NCI-H128 (cell line): ENCODE measurements around the gene POLR2J3.
"Not testable (repeated sequence)": the region's sequence is repeated elsewhere in the genome, so short reads cannot be mapped to it uniquely, and the experiment has no call there.

Source experiments
- DNase-seq: peaks from one replicate; lab custom pipeline; 2025; ENCODE audit not compliant: unreplicated experiment; lab: John Stamatoyannopoulos, UW

POLR2J3 gene

GRCh38 chr7:102572261-102573239 lies at the start of gene POLR2J3:
TSS of gene POLR2J3 (minus strand) at chr7:102572583. CDS start at chr7:102572521, 62 bp downstream.
- DNase-seq: not testable (repeated sequence)

GRCh38 chr7:102618122-102618521 lies 45.7 kb upstream of the POLR2J3 start:
- DNase-seq: not testable (repeated sequence)

GRCh38 chr7:102616507-102617125 lies 44.2 kb upstream of the POLR2J3 start, which contains the start of gene RASA4:
TSS of gene RASA4 (minus strand) at chr7:102616756. CDS start at chr7:102616689, 67 bp downstream.
- DNase-seq: not testable (repeated sequence)

DNA sequence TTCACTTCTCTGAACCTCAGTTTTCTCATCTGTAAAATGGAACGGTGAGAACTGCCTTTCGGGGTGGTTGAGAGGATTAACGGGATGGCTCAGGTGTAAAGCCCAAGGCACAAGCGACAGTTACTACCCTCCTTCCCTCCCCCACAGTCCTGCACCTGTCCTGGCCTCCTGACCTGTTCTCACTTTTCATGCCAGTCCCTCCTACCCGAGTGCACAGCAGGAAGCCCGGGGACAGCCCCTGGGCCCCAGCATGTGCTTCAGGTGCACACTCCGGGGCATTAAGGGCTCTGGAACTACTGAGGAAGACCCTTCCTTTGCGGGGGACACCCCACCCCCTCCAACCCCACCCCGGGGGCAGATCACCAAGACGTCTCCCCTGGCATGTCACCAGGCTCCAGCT lies 43.5 kb upstream of the POLR2J3 start:
- not testable (repeated sequence) for DNase-seq

- not testable (repeated sequence) for DNase-seq
These were observed 42.5 kb upstream of the POLR2J3 start for GRCh38 chr7:102614873-102615272.

DNA sequence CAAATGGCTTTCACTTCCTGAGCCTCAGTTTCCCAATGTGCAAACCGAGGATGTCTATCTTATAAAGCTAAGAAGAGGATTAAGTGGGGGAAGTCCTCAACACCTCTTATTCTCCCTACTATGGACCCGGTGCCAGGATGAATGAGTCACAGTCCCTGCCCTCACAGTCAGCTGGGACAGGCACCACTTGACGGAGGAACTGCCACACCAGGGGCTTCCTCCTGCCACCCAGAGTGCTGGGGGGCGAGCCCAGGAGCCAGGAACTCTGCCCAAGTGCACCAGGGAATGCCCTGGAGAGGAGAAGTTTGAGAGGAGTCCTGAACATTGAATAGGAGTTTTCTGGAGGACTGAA lies 41.9 kb upstream of the POLR2J3 start:
- DNase-seq: not testable (repeated sequence)

GRCh38 chr7:102613575-102614345 lies 41.4 kb upstream of the POLR2J3 start:
- DNase-seq: not testable (repeated sequence)

DNA sequence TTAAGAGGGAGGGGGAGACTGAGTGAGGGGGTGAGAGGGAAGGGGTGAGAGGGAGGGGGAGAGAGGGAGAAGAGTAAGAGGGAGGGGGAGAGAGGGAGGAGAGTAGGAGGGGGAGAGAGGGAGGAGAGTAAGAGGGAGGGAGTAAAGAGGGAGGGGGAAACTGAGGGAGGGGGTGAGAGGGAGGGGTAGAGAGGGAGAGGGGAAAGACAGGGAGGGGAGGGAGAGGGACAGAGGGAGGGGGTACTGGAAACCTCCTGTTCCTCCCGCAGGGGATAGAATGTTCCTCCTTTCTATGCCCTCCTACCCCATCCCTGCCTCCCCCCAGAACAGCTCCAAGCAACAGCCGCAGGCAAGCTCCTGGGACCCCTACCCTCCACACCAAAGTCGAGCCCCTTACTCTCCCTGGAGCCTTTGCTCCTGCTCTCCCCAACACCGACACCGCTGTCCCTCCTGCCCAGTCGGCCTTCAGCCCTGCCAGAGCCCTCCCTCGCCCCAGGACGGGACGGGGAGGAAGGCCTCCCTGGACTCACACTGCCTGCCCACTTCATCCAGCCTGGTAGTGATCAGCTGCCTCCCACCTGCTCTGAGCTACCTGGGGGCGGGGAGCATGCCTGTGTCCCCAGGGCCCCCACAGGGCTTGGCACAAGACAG lies 39.4 kb upstream of the POLR2J3 start:
- DNase-seq: not testable (repeated sequence)

- DNase-seq: not testable (repeated sequence)
These were observed 38.8 kb upstream of the POLR2J3 start for GRCh38 chr7:102611013-102611674.

DNA sequence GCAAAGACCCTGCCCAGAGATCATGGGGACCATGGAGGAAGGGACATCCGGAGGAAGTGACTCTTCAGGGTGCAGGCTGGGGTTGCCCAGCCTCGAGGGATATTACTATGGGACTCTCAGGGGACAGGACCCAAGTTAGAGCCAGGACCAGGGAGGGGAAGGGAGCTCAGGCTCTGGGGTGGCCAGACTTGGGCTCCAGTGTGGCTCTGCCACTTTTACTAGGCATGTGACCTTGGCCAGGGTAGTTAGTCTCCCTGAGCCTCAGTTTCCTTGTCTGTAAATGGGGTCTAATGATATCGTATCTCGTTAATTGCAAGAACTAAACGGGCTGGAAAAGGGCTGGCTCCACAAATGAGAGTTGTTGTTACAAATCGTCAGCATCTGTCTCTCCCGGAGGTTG lies 38.1 kb upstream of the POLR2J3 start:
- DNase-seq: not testable (repeated sequence)

DNA sequence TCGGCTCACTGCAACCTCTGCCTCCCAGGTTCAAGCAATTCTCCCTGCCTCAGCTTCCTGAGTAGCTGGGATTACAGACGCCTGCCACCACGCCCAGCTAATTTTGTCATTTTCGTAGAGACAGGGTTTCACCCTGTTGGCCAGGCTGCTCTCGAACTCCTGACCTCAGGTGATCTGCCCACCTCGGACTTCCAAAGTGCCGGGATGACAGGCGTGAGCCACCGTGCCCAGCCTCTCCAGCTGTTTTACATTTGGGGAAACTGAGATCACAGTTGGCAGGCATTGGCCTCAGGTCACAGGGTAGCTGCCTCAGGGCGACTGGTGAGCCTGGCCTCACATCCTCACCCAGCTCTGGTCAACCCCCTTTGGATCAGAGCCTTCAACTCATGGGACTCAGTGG lies 37.4 kb upstream of the POLR2J3 start:
- DNase-seq: not testable (repeated sequence)

DNA sequence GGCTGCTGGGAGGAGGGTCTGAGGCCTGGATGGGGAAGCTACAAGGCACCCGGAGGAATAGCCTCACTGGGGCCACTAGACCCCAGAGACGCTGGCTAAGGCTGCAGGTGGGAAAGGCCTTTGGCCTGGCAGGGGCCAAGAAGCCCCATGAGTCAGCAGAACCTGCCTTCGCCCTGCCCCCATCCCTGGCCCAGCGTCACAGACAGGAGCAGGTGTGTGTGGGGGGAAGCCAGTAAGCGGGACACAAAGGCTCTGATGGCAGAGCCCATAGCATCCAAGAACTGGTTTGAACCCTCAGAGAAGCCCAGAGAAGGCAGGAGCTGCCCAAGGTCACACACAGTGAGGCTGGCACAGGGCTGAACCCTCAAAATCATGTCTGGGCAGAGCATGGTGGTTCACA lies 34.5 kb upstream of the POLR2J3 start:
- not testable (repeated sequence) for DNase-seq

GRCh38 chr7:102604431-102605145 lies 32.2 kb upstream of the POLR2J3 start:
- not testable (repeated sequence) for DNase-seq

DNA sequence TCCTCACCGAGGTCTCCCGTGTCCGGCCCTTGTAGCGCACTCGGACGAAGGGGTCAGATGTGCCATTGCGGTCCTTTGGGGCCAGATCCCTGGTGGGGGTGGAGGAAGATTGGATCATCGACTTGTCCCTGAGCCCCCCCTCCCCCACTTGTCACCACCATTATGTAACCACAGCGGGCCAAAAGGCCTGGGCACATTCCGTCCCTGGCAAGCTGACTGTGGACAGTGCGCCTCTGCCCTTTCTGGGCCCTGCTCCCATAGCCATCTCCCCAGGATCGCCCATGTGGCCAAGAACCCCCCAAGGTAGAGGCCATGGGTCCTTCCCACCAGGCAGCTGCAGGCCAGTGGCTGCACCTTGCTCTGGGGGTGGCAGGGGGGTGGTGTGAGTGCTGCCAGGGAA lies 29.9 kb upstream of the POLR2J3 start:
- DNase-seq: not testable (repeated sequence)

DNA sequence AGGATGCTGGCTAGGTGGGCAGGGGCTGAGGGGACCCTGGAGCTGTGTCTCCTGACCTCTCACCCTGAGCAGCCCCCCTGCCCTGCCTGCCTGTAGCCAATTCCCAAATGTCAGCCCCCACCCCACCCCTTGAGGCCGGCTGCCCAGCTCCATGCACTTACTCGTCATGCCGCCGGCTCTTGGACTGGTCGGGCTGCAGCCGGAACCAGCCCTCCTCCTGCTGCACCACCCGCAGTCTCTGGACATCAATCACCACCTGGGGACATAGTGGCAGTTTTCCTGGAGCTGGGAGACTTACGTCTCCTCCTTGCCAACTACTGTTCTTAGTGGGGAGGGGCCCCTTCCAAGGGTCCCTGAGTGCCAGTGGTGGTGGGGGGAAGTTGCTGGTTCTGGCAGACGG lies 27.3 kb upstream of the POLR2J3 start:
- not testable (repeated sequence) for DNase-seq

GRCh38 chr7:102596036-102596435 lies 23.7 kb upstream of the POLR2J3 start:
- not testable (repeated sequence) for DNase-seq

DNA sequence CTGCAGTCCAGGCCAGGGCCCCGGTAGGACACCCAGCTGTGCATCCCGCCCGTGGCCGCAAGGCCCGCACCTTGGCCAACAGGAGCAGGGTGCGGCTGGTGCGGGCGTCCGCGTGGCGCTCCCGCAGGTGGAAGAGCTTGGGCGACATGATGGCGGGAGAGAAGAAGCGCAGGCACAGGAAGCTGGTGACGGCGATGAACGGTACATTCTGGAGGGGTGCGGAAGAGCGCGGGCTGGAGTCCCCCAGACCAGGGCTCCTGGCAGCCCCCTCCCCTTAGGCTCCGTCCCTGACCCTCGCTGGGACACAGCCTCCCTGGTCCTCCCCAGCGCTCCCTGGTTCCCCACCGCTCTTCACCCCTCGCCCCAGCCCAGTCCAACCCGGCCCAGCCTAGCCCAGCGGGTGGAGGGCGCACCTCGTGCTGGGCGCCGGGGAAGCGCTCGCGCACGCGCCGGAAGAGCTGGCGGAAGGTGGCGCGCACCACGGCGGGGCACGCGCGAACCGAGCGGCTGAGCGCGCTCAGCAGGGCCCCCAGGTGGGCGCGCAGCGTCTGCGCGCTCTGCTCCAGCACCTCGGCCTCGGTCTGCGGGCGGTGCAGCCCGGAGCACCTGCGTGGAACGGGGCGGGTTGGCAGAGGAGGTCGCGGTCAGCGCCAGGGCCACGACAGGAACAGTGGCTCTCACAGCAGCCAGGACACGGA lies 21.4 kb upstream of the POLR2J3 start:
- DNase-seq: not testable (repeated sequence)

DNA sequence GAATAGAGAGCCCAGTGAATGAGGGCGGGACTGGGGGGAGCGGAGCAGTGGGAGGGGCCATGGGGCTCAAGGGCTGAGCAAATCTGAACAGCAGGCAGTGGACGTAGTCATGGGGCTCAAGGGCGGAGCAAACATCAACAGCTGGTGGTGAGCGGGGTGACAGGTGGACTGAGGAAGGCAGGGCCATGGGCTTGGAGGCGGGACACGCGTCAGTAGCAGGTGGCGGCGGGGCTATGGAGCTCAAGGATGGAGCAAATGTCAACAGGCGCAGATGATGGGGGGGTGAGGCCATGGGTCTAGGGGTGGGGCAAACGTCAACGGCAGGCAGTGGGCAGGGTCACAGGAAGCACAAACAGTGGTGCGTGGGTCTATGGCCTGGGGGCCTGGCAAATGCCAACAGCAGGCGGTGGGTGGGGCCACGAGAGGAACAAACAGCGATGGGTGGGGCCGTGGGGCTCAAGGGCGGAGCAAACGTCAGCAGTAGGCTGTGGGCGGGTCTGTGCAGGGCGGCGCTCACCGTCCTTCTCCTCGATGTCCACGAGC lies 20.2 kb upstream of the POLR2J3 start:
- DNase-seq: not testable (repeated sequence)
